ENCODE data around the gene OOEP. TPM values are rescaled to one million over a fixed set of nuclear protein-coding genes. Genes with fewer than 3 reads are reported as not detected.

OOEP gene
- total and polyA plus RNA-seq, 2 donors from 2014 or later, result 0.35 TPM; not detected in 1

GRCh38 chr6:73372516-73372915 lies 2.8 kb upstream of the OOEP start:
- Histone ChIP-seq H3K27me3 (ENCODE audit: control insufficient read depth, insufficient read depth, low read length) (no peaks in the 10 kb centered on the region), H3K4me1 (ENCODE audit: control insufficient read depth in 2 of 3, insufficient read depth in 2 of 3, low read depth in 1 of 3, low read length in 3 of 3) (no peaks in the 10 kb centered on the region), H3K9me3 (ENCODE audit: control insufficient read depth in 2 of 3, insufficient read depth in 1 of 3, low read length in 3 of 3) (peaks cover 0 to 5% (median 0%) of the 10 kb centered on the region in 3 donors), H3K9ac (ENCODE audit: low read length in 3 of 3) (no peak overlapping the region), H3K36me3 (ENCODE audit: control insufficient read depth in 2 of 3, insufficient read depth in 3 of 3, low read length in 3 of 3) (no peaks in the 10 kb centered on the region), H3K4me3 (ENCODE audit: low read length in 3 of 3) (no peak overlapping the region), H3K27ac (ENCODE audit: low read depth in 2 of 2, low read length in 2 of 2) (no peak overlapping the region)
- DNase-seq, result no peak
- FAIRE-seq, result no peak
- intact Hi-C loops (cut with DNase I), result no loop called here
- TF ChIP-seq CTCF (IDR thresholded peaks at IDR 0.05; ENCODE audit: borderline replicate concordance, extremely low read depth, insufficient read depth), result no peak

GRCh38 chr6:73371984-73372383 lies 2.3 kb upstream of the OOEP start:
- H3K4me3 ChIP-seq (ENCODE audit: low read length in 3 of 3), result no peak overlapping the region
- no peak for FAIRE-seq
- no peaks in the 10 kb centered on the region for H3K4me1 ChIP-seq (ENCODE audit: control insufficient read depth in 2 of 3, insufficient read depth in 2 of 3, low read depth in 1 of 3, low read length in 3 of 3)
- H3K9ac ChIP-seq (ENCODE audit: low read length in 3 of 3), result no peak overlapping the region
- H3K27me3 ChIP-seq (ENCODE audit: control insufficient read depth, insufficient read depth, low read length), result no peaks in the 10 kb centered on the region
- H3K27ac ChIP-seq (ENCODE audit: low read depth in 2 of 2, low read length in 2 of 2), result no peak overlapping the region
- H3K9me3 ChIP-seq (ENCODE audit: control insufficient read depth in 2 of 3, insufficient read depth in 1 of 3, low read length in 3 of 3), result peaks cover 0 to 5% (median 0%) of the 10 kb centered on the region in 3 donors
- TF ChIP-seq CTCF (IDR thresholded peaks at IDR 0.05; ENCODE audit: borderline replicate concordance, extremely low read depth, insufficient read depth), result no peak
- no peaks in the 10 kb centered on the region for H3K36me3 ChIP-seq (ENCODE audit: control insufficient read depth in 2 of 3, insufficient read depth in 3 of 3, low read length in 3 of 3)
- DNase-seq, result no peak
- intact Hi-C loops (cut with DNase I), result no loop called here

DNA sequence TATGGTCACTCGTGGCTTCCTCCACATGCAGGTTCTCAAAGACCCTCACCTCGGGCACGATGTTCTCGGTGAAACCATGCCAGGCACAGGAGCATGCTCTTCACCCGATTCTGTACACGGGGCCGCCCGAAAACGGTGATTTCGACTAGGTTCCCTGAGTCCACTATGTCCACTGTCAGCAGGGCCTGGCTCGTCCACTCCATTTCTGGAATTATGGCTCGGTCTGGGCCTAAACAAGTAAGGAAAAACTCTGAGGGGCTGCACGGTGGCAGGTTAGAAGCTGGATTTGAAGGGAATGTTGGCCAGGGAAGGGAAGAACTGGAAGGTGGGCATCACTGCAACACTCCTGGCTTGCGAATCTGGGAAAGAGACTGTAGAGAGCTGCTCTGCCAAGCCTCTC lies 540 bp downstream of the OOEP start:
- FAIRE-seq (no peak), DNase-seq (no peak)
- H3K9me3 ChIP-seq (ENCODE audit: control insufficient read depth in 2 of 3, insufficient read depth in 1 of 3, low read length in 3 of 3), result peaks cover 0 to 5% (median 0%) of the 10 kb centered on the region in 3 donors
- H3K36me3 ChIP-seq (ENCODE audit: control insufficient read depth in 2 of 3, insufficient read depth in 3 of 3, low read length in 3 of 3), result no peaks in the 10 kb centered on the region
- no peak overlapping the region for H3K9ac ChIP-seq (ENCODE audit: low read length in 3 of 3)
- H3K27me3 ChIP-seq (ENCODE audit: control insufficient read depth, insufficient read depth, low read length), result no peaks in the 10 kb centered on the region
- intact Hi-C loops (cut with DNase I), result no loop called here
- no peak overlapping the region for H3K4me3 ChIP-seq (ENCODE audit: low read length in 3 of 3)
- no peak for TF ChIP-seq CTCF (IDR thresholded peaks at IDR 0.05; ENCODE audit: borderline replicate concordance, extremely low read depth, insufficient read depth)
- no peaks in the 10 kb centered on the region for H3K4me1 ChIP-seq (ENCODE audit: control insufficient read depth in 2 of 3, insufficient read depth in 2 of 3, low read depth in 1 of 3, low read length in 3 of 3)
- H3K27ac ChIP-seq (ENCODE audit: low read depth in 2 of 2, low read length in 2 of 2), result no peak overlapping the region

GRCh38 chr6:73368675-73369074 lies 1.0 kb downstream of the OOEP start:
- TF ChIP-seq CTCF (IDR thresholded peaks at IDR 0.05; ENCODE audit: borderline replicate concordance, extremely low read depth, insufficient read depth), result no peak
- no peaks in the 10 kb centered on the region for H3K4me1 ChIP-seq (ENCODE audit: control insufficient read depth in 2 of 3, insufficient read depth in 2 of 3, low read depth in 1 of 3, low read length in 3 of 3)
- H3K4me3 ChIP-seq (ENCODE audit: low read length in 3 of 3), result no peak overlapping the region
- intact Hi-C loops (cut with DNase I), result no loop called here
- no peaks in the 10 kb centered on the region for H3K27me3 ChIP-seq (ENCODE audit: control insufficient read depth, insufficient read depth, low read length)
- H3K36me3 ChIP-seq (ENCODE audit: control insufficient read depth in 2 of 3, insufficient read depth in 3 of 3, low read length in 3 of 3), result no peaks in the 10 kb centered on the region
- peaks cover 0 to 5% (median 0%) of the 10 kb centered on the region in 3 donors for H3K9me3 ChIP-seq (ENCODE audit: control insufficient read depth in 2 of 3, insufficient read depth in 1 of 3, low read length in 3 of 3)
- FAIRE-seq (no peak), DNase-seq (no peak)
- no peak overlapping the region for H3K27ac ChIP-seq (ENCODE audit: low read depth in 2 of 2, low read length in 2 of 2)
- no peak overlapping the region for H3K9ac ChIP-seq (ENCODE audit: low read length in 3 of 3)

Measured in kidney (tissue), 14 donors.